HG02840 (cell line): ENCODE results near the gene CCDC191.

ENCODE experiments used
- ATAC-seq: cut with Tn5 transposase; IDR thresholded peaks from one replicate; pipeline ENCODE4 v1.9.1; 2021; ENCODE audit warnings: mild to moderate bottlenecking, moderate library complexity, moderate number of reproducible peaks; ENCODE audit not compliant: unreplicated experiment, low FRiP score

The CCDC191 gene

DNA sequence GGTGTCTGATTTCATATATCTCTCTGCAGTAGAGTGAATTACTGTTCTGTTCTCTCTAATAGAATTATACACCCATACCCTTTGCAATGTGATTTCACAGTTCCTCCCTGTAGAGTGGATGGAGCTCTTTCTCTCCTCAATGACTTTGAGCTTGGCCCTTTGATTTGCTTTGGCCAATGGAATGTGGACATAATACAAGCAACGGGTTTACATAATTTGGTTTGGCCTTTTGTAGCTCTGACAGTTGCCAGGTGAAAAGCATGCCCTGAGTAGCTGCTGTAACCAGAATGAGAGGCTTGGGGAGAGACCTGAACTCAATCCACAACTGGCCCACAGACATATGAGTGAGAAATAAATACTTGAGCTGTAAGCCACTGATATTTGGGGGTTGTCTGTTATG, 76.4 kb downstream of the CCDC191 start:
- ATAC-seq = no peak

DNA sequence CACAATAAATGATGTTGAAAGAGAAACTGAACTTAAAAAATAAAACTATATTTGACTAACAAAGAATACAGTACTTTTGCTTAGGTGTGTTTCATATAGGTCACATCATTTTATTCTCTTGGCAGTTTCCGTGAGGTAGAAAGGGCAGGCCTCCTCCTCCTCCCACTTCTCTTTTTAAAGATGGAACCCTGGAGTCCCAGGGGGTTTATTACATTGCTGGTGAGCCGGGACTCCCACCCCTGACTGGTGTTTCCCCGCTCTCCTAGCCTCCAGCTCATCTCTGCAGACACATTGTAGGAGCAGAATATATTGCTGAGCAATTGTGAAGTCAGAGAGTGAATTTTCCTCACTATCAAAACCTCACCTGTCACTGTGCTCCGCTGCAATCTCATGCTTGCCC, 78.5 kb downstream of the CCDC191 start:
- no peak for ATAC-seq

DNA sequence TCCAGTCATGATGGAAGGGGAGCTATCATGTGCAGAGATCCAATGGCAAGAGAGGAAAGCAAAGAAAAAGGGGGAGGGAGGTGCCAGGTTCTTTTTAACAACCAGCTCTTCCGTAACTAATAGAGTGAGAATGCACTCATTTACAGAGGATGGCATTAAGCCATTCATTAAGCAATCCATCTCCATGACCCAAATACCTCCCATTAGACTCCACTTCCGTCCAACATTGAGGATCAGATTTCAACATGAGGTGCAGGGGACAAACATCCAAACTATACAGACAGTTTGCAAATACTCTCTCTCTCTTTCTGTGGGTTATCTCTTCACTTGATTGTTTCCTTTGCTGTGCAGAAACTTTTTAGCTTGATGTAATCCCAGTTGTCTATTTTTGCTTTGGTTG, 87.3 kb downstream of the CCDC191 start:
- no peak for ATAC-seq

DNA sequence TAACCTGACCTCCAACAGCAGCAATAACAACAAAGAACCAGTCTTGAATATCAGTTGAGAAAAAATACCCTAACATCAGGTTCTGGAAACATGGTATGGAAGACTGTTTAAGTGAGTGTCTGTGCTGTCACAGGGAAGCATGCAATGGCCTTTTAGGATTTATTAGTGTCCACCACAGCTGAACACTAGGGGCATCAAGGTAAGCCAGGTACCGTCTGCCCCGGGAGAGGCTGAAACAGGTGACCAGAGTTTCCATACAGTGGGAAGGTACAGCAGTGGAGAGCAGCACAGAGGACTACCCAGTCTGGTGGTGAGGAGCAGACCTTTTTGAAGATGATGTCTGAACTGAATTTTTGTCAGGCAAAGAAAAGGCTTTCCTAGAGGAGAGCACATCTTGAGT, 90.2 kb downstream of the CCDC191 start:
- ATAC-seq = no peak

DNA sequence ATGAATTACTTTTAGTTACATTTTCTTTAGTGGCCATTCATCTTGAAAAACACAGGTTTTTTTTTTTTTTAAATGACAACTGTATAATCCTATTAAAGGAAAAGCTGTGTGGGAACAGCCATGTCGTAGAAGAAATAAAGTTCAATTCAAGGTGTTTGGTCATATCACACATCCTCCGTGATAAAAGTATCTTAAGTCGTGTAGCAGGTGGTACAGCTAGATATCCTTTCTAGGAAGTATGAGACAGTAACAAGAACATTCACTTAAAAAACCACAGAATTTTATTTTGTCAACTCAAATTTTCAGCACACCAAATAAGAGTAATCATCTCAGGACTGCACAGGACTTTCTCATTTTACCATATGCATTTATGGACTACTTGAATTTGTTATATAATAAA, 92.4 kb downstream of the CCDC191 start:
- no peak for ATAC-seq

DNA sequence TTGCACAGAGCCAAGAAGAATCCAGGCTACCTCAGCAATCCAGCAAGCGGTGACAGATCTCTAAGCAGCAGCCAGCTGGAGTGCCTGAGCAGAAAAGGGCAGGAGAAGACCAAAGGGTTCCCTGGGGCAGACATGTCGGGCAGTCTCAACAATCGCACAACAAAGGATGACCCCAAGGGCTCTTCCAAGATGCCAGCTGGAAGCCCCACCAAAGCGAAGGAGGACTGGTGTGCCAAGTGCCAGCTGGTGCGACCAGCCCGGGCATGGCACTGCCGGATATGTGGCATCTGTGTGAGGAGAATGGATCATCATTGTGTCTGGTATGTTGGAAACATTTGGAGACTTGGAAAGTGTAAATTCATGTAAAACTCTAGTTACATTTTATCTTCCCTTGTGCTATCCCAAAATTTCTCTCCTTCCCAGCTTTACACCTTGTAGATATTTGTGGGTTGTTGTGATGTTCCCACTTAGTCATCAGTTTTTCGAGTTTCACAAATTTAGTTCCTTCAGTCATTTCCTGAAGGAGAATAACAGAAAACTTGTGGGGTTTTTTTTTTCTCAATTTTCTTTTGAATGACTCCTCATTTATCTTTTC, 102.1 kb downstream of the CCDC191 start:
- no peak for ATAC-seq

DNA sequence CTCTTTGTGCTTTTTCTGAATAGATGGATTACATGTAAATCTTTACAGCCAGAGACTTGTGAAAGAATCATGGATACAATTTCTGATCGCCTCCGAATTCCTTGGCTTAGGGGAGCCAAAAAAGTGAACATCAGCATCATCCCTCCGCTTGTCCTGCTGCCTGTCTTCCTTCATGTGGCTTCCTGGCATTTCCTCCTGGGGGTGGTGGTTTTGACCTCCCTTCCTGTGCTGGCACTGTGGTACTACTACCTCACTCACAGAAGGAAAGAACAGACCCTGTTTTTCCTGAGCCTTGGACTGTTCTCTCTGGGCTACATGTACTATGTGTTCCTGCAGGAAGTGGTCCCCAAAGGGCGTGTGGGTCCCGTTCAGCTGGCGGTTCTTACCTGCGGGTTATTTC, 102.6 kb downstream of the CCDC191 start:
- ATAC-seq = no peak

DNA sequence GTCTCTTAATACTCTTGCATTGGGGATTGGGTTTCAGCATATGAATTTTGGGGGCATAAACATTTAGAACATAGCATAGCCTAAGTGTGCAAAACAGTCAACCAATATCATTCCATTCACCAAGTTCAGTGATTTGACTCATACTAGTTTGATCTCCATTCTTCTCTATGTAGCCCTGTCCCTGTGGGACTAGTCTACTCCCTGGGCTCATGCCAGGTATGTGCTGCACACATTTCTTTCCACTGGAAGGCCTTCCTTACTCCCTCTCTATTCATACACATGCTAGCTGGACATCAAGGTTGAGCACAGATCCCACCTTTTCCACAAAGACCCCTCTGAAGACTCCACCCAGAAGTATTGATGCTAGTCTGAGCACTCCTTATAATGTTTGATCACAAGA, 103.4 kb downstream of the CCDC191 start:
- no peak for ATAC-seq

DNA sequence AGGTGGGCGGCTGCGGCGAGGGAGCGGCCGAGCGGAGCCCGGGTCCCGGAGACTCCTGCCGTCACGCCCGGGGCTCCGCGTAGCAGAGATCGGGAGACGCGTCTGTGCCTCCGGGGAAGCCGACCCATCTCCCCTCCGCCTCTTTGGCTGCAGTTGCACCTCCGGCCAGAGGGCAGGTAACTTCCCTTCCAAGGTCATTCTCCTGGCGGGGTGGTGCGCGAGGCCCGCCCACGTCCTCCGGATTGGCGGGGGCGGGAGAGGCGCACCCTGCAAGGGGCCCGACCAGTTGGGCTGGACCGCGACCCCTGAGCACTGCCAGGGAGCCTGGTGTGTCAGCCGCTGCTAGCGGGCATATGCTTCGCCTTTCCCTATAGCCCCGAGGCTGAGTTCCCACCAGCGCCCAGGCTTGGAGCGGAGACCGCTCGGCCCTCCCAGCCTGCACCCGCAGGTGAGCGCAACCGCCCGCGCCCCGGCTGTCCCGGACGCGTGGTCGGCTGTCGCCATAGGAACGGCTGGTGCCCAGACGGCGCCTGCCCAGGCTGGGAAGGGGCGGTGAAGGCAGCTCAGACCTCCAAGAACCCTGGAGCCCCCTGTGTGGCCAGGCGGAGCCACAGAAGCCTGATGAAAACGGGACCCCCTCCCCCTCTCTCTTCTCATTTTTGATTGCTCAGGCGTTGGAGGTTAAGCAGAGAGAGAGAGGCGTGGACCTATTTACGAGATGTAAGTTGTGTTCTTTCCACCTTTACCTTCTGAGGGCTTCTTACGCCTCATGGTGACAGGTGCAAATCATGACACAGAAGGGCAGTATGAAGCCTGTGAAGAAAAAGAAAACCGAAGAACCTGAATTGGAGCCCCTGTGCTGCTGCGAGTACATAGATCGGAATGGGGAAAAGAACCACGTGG, 108.1 kb downstream of the CCDC191 start:
- ATAC-seq = peak; percentile 51

DNA sequence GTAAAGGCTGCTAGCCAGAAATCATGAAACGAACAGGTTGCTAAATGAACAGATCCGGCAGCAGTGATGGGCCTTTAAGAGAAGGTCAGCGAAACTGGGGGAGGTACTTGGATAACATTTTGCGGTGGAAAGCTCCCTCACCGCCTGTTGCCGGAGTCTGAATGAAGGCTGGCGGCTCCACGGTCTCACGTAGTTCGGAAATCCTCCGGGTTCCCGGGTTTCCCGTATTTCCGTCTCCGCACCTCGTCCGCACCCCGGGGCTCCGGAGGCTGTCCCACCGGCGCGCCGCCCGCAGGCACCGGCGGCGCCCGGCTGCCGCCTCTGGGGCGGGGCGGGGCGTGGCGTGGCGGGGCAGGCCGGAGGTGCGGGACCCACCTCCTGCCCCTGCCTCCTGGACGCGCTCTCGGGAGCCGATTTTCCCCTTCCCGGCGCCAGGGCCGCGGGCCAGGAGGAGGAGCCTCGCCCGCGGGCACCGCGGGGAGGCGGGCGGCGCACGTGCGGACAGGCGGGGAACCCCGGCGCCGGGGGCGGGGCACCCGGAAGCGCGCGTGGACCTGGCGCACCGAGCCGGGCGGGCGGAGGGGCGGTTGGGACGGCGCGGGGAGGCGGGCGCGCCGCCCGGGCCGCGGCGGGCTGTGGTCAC, 108.8 kb downstream of the CCDC191 start, which contains the start of gene ZDHHC23:
ZDHHC23 (plus strand) TSS at position 642 of the 643 bp plus-strand sequence. CDS start 790 bp downstream, outside the sequence.
- peak; percentile 73 for ATAC-seq

DNA sequence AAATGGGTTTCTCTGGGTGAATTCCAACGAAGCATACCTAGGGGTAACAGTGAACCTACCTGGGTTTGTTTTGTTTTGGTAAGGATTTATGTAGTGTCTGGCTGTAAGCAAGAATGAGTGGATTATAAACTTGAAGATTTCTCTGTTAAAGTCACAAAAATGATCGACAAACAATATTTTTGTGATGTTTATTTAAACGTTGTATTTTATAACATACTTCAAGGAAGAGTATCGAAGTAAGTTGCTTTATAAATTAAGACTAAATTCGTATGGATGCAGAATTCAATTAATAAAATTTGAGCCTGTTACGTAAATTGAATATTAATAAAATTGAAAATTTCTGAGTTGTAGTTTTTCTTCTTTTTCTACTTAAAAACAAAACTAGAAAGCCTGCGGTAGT, 109.5 kb downstream of the CCDC191 start:
- ATAC-seq = no peak

DNA sequence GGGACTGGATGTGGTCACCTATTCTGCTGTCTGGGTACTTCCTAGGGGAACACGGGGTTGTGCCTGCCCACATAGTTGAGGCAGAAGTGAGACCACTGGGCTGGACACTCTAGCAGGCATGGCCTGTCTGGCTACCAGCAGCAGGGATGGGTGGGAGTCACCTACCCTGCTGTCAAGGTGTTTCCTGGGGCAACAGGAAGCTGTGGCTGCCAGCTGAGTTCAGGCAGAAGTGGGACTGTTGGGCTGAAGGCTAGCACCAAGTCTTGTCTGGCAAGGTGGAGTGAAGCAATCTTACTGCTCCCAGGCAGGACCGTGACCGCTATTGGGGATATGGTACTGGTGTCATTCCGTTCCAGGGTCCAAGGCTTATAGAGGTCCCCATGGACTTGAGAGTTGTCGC, 128.8 kb downstream of the CCDC191 start:
- ATAC-seq = no peak

DNA sequence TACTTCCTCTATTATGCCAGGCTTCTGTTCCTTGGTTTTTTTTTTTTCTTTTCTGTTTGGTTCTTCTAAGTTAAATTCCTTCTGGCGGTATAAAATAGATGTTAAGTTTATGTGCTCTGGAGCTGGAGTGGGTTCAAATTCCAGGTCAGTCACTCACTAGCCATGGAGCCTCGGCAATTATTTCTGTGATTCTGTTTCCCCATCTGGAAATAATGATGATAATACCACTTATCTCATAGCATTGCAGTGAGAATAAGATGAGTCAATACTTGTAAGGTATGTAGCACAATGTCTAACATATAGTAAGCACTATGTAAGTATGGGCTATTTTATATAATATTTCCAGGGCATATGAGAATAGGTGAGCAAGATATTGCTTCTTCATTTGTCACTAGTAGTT, 141.7 kb downstream of the CCDC191 start:
- no peak for ATAC-seq
